HG02981 (cell line): ENCODE data around the gene STX16.

Experiments used
- ATAC-seq: cut with Tn5 transposase; IDR thresholded peaks from one replicate; pipeline ENCODE4 v1.9.1; 2021; ENCODE audit warnings: mild to moderate bottlenecking, moderate library complexity; ENCODE audit not compliant: unreplicated experiment

STX16 gene

DNA sequence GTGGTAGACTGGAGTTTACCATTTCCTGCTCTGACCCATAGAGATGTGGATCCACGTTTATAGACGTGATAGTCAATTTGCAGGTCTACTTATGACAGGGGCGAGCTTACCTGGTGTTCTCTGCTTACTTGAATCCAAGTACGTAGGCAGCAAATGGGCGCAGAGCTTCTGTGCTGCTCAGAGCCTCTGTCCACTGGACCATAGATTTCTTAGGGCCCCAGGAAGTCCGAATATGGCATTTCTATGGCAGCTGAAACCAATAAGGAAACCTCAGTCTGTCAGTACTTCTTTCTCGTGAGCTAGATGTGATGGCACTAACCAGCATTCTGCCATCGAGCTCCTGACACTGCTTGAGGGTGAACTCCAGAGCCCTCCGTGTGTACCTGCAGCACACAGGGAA lies 22.0 kb downstream of the STX16 start:
- no peak for ATAC-seq

DNA sequence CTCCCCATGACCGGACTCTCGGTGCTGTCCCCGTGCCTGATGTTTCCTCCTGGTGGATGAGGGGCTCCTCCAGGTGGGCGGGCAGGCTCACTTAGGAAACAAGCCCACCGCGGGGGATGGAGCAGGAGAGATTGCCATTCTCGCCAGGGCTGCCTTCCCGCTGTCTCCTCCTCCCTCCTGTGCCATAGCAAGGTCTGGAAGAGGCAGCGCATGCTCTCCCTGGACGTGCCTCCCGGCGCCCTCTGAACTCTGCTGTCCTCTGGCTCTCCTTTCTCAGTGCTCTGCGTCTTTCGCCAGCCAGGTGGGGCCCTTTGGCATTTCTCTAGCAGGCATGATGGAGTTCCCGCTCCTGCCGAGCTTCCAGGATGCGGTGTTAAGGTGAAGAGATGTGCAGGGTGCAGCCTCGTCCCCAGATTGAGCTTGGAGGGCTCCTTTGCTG lies 24.1 kb downstream of the STX16 start:
- no peak for ATAC-seq

DNA sequence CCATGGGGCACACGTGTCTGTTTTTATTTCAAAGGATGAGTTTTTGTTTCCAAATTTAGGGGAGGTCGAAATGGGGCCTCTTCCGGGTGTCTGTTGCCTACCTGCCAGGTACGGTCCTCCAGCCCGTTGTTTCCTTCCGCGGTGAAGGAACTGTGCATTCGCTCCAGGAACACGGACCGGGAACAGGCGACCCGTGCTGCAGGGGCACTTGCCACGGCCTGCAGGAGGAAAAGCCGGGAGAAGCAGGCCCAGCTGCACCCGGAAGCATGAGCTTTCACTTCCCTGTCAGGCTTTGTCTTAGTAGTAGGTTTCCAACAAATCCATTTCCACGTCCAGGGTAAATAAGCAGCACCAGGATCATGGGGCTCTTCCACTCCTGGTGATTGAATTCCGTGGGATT lies 24.6 kb downstream of the STX16 start:
- ATAC-seq = no peak

- ATAC-seq = no peak
These were observed 25.1 kb downstream of the STX16 start for GRCh38 chr20:58676161-58676560.

DNA sequence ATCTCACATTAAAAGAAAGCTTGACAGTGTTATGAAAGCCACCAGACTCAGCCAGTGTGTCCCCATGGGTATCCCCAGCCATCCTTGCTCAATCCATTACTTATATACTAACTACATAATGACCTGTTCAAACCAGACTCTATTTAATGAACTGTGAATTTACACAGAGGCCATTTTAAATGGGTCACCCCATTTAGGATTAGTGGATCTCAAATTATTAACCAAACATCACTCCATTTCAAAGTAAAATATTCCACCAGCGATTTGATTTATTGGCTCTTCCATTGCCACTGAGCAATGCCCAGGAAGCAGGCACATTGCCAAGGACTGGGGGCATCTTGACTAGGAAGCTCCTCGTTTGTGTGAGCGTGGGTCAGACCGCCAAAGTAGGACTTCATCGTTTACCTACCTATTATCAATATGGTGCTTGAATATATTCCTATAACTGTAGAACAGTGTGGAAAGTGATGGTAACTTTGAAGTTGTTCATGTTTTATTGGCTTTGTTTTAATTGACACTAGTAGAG lies 26.1 kb downstream of the STX16 start:
- no peak for ATAC-seq

DNA sequence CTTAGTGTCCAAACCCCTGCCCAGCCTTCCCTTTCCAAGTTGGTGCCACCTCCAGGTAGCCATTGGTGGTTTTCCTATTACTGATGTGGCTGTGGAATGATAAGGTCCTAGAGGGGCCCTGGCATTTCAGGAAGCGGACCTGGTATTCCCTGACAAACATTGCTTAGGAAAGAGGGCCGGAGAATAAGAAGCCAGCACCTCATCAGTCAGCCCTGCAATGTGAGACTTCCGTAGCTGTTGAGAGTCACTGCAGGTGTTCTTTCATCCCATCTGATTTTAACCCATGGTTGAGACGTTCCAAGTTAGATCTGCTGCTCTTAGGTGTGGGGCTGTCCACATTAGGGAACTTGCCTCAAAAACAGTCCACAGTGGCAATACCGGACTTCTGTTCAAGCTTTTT lies 26.7 kb downstream of the STX16 start:
- ATAC-seq = no peak

- ATAC-seq = no peak
These were observed 27.7 kb downstream of the STX16 start for GRCh38 chr20:58678806-58679205.

DNA sequence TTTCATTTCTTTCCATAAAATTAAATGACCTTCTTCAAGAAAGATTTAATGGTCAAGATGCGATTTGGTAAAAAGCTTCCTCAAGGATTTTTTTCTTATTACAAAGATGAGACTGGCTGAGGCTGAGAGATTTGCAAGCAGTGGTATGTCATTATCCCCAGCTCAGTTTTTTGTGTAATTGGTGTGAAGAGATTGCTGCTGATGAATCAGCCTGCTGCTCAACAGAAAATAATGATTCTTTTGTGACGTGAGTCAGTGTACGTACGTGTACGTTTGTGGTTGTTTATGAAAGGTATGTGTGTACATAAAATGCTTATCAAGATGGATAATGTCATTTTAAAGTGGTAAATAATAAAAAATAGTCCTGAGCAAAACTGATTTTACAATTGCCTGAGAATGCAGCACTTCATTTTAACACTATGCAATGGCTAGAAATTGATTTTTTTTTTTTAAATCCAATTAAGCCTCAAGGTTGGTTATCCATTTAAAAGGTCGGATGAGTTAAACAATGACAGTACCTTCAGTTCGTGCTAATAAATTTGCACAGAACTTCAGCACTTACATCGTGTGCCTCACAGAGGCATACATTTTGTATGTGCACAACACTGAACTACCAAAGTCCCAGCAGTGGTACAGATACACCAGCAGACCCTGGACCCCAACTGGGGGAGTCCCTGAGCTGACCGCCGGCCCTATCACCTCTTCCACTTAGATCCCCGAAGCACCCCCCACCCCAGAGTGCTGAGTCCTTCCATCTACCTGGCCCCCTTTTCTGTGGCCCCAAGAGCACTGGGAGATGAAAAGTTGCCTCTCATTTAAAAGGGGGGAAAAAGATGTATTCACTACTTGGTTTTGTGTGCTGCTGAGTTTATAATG lies 31.8 kb downstream of the STX16 start:
- no peak for ATAC-seq

DNA sequence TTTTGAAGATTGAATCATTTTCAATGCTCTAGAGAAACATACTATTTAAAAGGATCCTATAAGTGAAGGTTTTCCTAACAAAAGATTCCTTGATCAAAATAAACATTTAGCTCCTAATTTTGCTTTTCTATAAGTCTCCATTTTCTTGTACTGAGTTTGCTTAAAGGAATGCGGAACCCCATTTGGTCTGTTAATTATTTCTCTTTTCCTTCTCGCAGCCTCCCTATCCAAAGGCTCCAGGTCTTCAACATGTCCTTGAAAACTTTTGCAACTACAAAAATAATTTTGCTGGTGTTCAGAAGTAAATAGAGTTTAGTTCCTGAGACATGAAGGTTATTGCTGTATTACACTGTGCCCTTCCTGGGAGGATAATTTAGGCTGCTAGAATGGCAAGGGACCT lies 33.2 kb downstream of the STX16 start:
- no peak for ATAC-seq

DNA sequence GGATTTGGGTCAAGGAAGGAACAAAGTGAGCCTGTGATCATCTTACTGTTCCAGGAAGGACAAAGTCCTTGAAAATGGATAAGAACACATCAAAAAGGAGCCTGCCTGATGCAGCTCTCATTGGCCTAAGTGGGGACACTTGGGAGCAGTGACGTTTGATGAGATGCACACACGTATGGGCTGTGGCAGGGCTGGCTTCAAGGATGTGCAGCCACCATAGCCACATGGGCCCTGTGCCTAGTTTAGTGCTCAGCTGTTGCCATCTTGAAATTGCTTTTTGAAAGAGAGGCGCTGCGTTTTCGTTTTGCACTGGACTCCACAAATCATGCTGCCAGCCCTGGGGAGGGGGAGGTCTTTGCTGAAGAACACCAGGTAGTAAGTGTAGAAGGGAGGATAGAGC lies 34.9 kb downstream of the STX16 start:
- ATAC-seq = no peak

- no peak for ATAC-seq
These were observed 37.3 kb downstream of the STX16 start for GRCh38 chr20:58688414-58688813.

DNA sequence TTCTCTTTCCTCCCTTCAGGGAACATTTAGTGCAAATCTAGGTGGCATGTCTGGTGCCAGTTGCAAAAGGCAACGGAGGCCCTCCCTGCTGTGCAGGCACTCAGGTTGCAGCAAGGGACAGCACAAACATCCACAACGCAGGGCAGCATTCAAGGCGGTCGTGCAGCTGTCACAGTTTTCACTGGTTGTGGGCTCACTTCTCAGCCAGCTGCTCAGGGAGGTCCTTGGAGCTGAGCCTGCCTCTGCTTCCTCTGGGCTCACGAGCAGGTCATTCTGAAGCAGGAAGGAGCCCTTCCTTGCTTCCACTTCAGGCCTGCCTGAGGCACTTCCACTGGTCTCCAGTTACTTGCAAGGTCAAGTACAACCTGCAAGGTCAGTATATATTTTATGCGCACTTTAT lies 37.8 kb downstream of the STX16 start:
- ATAC-seq = no peak

- no peak for ATAC-seq
These were observed 39.5 kb downstream of the STX16 start for GRCh38 chr20:58690396-58691135.

DNA sequence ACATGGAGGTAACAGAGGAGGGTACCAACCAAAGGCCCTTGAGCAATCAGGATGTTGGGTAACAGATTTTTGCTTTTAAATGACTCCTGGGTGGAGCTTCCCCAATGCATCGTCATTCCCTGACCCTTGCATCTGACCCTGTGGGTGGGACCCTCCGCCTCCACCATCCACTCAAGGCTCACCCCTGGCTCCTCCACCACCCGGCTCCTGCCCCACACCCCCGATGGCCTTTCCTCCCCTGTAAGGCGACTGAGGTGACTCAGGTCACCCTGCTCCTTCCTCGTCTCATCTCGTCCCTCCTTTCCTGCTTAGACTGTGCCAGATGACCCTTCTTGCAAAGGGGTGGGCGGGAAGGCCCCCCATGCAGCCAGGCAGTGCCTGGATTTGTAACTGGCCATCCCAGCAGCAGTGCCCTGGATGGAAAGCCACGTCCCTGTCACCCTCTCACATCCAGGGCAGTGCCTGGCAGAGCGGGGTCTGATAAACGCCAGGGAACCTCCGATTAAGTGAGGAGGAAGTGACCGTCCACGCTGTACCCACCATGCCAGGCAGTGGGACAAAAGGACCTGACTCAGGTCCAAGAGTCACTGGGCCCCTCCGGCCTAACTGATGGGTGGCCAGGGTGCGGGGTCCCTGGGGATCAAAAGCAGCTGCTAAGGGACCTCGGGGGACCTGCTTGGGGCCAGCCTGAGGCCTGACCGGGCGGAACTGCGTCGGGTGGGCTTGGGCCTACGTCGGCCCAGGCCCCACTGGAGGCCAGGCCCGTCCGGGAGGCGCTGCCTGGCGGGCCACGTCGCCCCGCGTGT lies 40.9 kb downstream of the STX16 start:
- no peak for ATAC-seq

- ATAC-seq = peak; percentile 90
These were observed 41.6 kb downstream of the STX16 start, which contains the start of gene NPEPL1 for GRCh38 chr20:58692579-58693225. TSS of gene NPEPL1 (plus strand) at chr20:58692800. CDS start at chr20:58692901, 101 bp downstream.

- peak; percentile 22 for ATAC-seq
These were observed 42.3 kb downstream of the STX16 start for GRCh38 chr20:58693226-58694006.

- ATAC-seq = no peak
These were observed 43.4 kb downstream of the STX16 start for GRCh38 chr20:58694241-58695083.

DNA sequence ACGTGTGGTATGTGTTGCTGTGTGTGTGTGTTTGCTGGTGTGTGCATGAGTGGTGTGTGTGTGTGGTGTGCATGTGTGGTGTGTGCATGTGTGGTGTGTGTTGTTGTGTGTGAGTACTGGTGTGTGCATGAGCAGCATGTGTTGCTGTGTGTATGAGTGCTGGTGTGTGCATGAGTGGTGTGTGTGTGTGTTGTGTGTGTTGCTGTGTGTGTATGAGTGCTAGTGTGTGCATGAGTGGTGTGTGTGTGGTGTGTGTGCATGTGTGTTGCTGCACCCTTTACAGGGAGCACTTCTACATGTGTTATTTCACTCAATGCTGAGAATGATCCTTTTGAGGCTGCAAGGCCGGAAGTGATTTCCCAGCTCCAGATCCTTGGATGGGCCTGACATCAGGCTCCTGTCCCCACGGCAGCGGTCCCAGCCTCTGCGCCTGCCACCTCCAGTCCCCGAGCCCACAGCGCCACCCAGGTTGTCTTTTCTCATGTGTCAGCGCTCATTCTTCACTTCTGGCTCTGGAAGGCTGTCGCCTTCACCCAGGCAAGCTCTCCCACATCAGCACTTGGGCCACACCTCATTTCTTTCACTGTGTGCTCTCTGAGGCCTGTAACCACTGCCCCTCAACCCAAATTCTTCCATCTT lies 44.1 kb downstream of the STX16 start:
- no peak for ATAC-seq
